GM12878 (cell line): Measurements from ENCODE around the gene SUSD2. TPM values are rescaled to one million over a fixed set of nuclear protein-coding genes. Genes with fewer than 3 reads are reported as not detected.

Source experiments
- BACH1 ChIP-seq: fragments of 450-650 bp; IDR thresholded peaks from 2 replicates; pipeline ENCODE4 v1.6.1; 2017; ENCODE audit warnings: mild to moderate bottlenecking, borderline replicate concordance
- CBFB ChIP-seq: IDR thresholded peaks from 2 replicates; pipeline ENCODE4 v1.6.1; 2016; ENCODE audit warnings: antibody characterized with exemption, low read depth
- CREB1 ChIP-seq: IDR thresholded peaks from 2 replicates; pipeline ENCODE4 v1.6.1; 2012; ENCODE audit warnings: low read depth, mild to moderate bottlenecking, inconsistent platforms
- CUX1 ChIP-seq: IDR thresholded peaks from 2 replicates; pipeline ENCODE4 v1.6.1; 2012; ENCODE audit warnings: improper control_type of control experiment, low read depth, low read length; ENCODE audit not compliant: insufficient replicate concordance
- NFIC ChIP-seq: IDR thresholded peaks from 2 replicates; pipeline ENCODE4 v1.6.1; 2012; ENCODE audit warnings: low read depth, mild to moderate bottlenecking, inconsistent platforms, low read length, moderate library complexity
- PAX8 ChIP-seq: fragments of 450-650 bp; IDR thresholded peaks from 2 replicates; pipeline ENCODE4 v1.6.1; 2017; ENCODE audit warnings: mild to moderate bottlenecking, moderate library complexity
- POLR2AphosphoS2 ChIP-seq: IDR thresholded peaks from 2 replicates; pipeline ENCODE4 v1.6.1; 2011; ENCODE audit warnings: low read depth, mild to moderate bottlenecking, low read length, improper control_type of control experiment, moderate library complexity
- RCOR1 ChIP-seq: conservative IDR thresholded peaks from 2 replicates; pipeline ENCODE4 v1.6.1; 2012; ENCODE audit warnings: low read depth, low read length, improper control_type of control experiment
- REST ChIP-seq: IDR thresholded peaks from 2 replicates; pipeline ENCODE4 v1.6.1; 2012; ENCODE audit warnings: mild to moderate bottlenecking, low read depth, low read length
- YBX1 ChIP-seq: fragments of 450-650 bp; IDR thresholded peaks from 2 replicates; pipeline ENCODE4 v1.6.1; 2016; ENCODE audit warnings: antibody characterized with exemption
- polyA plus RNA-seq, 11 experiments: library from polyadenylated mRNA; depleted of rRNA in 4 of 11; unstranded in 6 of 11; stranded (reverse) in 5 of 11; fragments of >200 nt; fragmentation: Nextera tagmentation in 4 of 11; fragmentation: Illumina TruSeq in 1 of 11; extraction: Ambion mirVana in 4 of 11; extraction: Trizol in 1 of 11; gene quantifications; 1 replicate in 1 of 11; 2 replicates in 10 of 11; pipeline versions ENCODE4 v1.2.1 to v1.2.3, GENCODE V29; 2011 to 2016; ENCODE audit warnings: inconsistent platforms in 2 of 11, missing spikeins in 2 of 11, low read depth in 1 of 11
- total RNA-seq, 4 experiments: library from RNA; depleted of rRNA in 3 of 4; stranded (reverse); fragments of >200 nt in 3 of 4; fragmentation: Illumina TruSeq in 1 of 4; extraction: Trizol in 1 of 4; gene quantifications; 2 replicates each; pipeline versions ENCODE4 v1.2.1 to v1.2.3, GENCODE V29; 2013 to 2021
- TF ChIP-seq, protein P1 (sequence below): IDR thresholded peaks from 2 replicates; pipeline ENCODE4 v1.6.1; 2011; ENCODE audit warnings: low read depth, low read length, improper control_type of control experiment, borderline replicate concordance
- TF ChIP-seq, protein P2 (sequence below): fragments of 450-650 bp; IDR thresholded peaks from 2 replicates; pipeline ENCODE4 v1.6.1; 2017; ENCODE audit warnings: mild to moderate bottlenecking

The SUSD2 gene
- total and polyA plus RNA-seq, 10 of the 15 experiments (the other 5 are each of a cell fraction or from before 2014, with no cell fraction given) = 0.04 to 0.31 (median 0.11) TPM; not detected in 5

- no peak for TF ChIP-seq CUX1
- TF ChIP-seq NFIC = no peak
- no peak for TF ChIP-seq REST
- TF ChIP-seq CREB1 = no peak
- TF ChIP-seq, protein P1, sequence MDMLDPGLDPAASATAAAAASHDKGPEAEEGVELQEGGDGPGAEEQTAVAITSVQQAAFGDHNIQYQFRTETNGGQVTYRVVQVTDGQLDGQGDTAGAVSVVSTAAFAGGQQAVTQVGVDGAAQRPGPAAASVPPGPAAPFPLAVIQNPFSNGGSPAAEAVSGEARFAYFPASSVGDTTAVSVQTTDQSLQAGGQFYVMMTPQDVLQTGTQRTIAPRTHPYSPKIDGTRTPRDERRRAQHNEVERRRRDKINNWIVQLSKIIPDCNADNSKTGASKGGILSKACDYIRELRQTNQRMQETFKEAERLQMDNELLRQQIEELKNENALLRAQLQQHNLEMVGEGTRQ = no peak
- no peak for TF ChIP-seq PAX8
- TF ChIP-seq POLR2AphosphoS2 = no peak
- no peak for TF ChIP-seq BACH1
- no peak for TF ChIP-seq CBFB
- no peak for TF ChIP-seq RCOR1
- TF ChIP-seq YBX1 = no peak
- TF ChIP-seq, protein P2, sequence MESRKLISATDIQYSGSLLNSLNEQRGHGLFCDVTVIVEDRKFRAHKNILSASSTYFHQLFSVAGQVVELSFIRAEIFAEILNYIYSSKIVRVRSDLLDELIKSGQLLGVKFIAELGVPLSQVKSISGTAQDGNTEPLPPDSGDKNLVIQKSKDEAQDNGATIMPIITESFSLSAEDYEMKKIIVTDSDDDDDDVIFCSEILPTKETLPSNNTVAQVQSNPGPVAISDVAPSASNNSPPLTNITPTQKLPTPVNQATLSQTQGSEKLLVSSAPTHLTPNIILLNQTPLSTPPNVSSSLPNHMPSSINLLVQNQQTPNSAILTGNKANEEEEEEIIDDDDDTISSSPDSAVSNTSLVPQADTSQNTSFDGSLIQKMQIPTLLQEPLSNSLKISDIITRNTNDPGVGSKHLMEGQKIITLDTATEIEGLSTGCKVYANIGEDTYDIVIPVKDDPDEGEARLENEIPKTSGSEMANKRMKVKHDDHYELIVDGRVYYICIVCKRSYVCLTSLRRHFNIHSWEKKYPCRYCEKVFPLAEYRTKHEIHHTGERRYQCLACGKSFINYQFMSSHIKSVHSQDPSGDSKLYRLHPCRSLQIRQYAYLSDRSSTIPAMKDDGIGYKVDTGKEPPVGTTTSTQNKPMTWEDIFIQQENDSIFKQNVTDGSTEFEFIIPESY = no peak
- TF ChIP-seq, all 136 proteins: peak for 0
These were observed at the start of gene SUSD2 (continued) for GRCh38 chr22:24181088-24181995.
